ENCODE results near the gene GTF2H3. TPM values are rescaled to one million over a fixed set of nuclear protein-coding genes. Genes with fewer than 3 reads are reported as not detected.
"Not testable (repeated sequence)": the region's sequence is repeated elsewhere in the genome, so short reads cannot be mapped to it uniquely, and the experiment has no call there.

Gene GTF2H3
- 10 to 100 TPM; 19.6 to 25.1 TPM for total RNA-seq
- long read RNA-seq, partial matches to known transcripts, result 2 of 8 reads
- long read RNA-seq, other reads (novel, unspliced or antisense), result 1 of 8 reads

GRCh38 chr12:123633379-123634141, at the start of gene GTF2H3, which contains the start of gene EIF2B1:
TSS of gene GTF2H3 (plus strand) at chr12:123633829. CDS start at chr12:123633860, 31 bp downstream.
TSS of gene EIF2B1 (minus strand) at chr12:123633686. CDS start at chr12:123633557, 129 bp downstream.
- intact Hi-C loops (cut with DNase I, micrococcal nuclease), result no loop called here
- peak; percentile 97 to 98 for DNase-seq
- peak; percentile 99 for ATAC-seq

- DNase-seq (no peak), ATAC-seq (no peak)
- intact Hi-C loops (cut with DNase I, micrococcal nuclease), result no loop called here
Measured at GRCh38 chr12:123591702-123592481, 41.7 kb upstream of the GTF2H3 start.

- intact Hi-C loops (cut with DNase I, micrococcal nuclease), result no loop called here
- ATAC-seq, result no peak
Measured at GRCh38 chr12:123595729-123596128, 37.9 kb upstream of the GTF2H3 start.

GRCh38 chr12:123597100-123597499, 36.5 kb upstream of the GTF2H3 start:
- DNase-seq (no peak), ATAC-seq (no peak)
- intact Hi-C loops (cut with DNase I, micrococcal nuclease), result no loop called here

More at GRCh38 chr12:123595729-123596128, 37.9 kb upstream of the GTF2H3 start:
- DNase-seq, result no peak

- intact Hi-C loops (cut with DNase I, micrococcal nuclease), result no loop called here
Measured at GRCh38 chr12:123598522-123598921, 35.1 kb upstream of the GTF2H3 start.

GRCh38 chr12:123599310-123599709, 34.3 kb upstream of the GTF2H3 start:
- DNase-seq (no peak), ATAC-seq (no peak)
- intact Hi-C loops (cut with DNase I, micrococcal nuclease), result no loop called here

More at GRCh38 chr12:123598522-123598921, 35.1 kb upstream of the GTF2H3 start:
- no peak for ATAC-seq
- DNase-seq, result no peak

- ATAC-seq (no peak), DNase-seq (no peak)
- intact Hi-C loops (cut with DNase I, micrococcal nuclease), result no loop called here
Measured at GRCh38 chr12:123599721-123600120, 33.9 kb upstream of the GTF2H3 start.

GRCh38 chr12:123601602-123602489, 31.8 kb upstream of the GTF2H3 start, which contains the start of gene DDX55:
TSS of gene DDX55 (plus strand) at chr12:123602099. CDS start at chr12:123602149, 50 bp downstream.
- intact Hi-C loops (cut with DNase I, micrococcal nuclease), result no loop called here
- DNase-seq, result peak; percentile 80 to 89
- peak; percentile 98 for ATAC-seq

GRCh38 chr12:123602651-123603195, 30.9 kb upstream of the GTF2H3 start:
- no peak for DNase-seq
- ATAC-seq, result peak; percentile 8
- intact Hi-C loops (cut with DNase I, micrococcal nuclease), result no loop called here

- ATAC-seq; intact Hi-C loops (cut with DNase I, micrococcal nuclease); DNase-seq: not testable (repeated sequence)
Measured at GRCh38 chr12:123603495-123603894, 30.1 kb upstream of the GTF2H3 start.

GRCh38 chr12:123607756-123608155, 25.9 kb upstream of the GTF2H3 start:
- no peak for ATAC-seq
- DNase-seq, result no peak
- intact Hi-C loops (cut with DNase I, micrococcal nuclease), result no loop called here

- ATAC-seq (peak; percentile 87), DNase-seq (no peak)
- intact Hi-C loops (cut with DNase I, micrococcal nuclease), result no loop called here
Measured at GRCh38 chr12:123608182-123608581, 25.4 kb upstream of the GTF2H3 start.

GRCh38 chr12:123614110-123614509, 19.5 kb upstream of the GTF2H3 start:
- ATAC-seq (no peak), DNase-seq (no peak)
- intact Hi-C loops (cut with DNase I, micrococcal nuclease), result no loop called here

GRCh38 chr12:123614531-123614930, 19.1 kb upstream of the GTF2H3 start:
- no peak for DNase-seq
- no peak for ATAC-seq
- intact Hi-C loops (cut with DNase I, micrococcal nuclease), result no loop called here

GRCh38 chr12:123617144-123617543, 16.5 kb upstream of the GTF2H3 start:
- ATAC-seq (no peak), DNase-seq (no peak)
- intact Hi-C loops (cut with DNase I, micrococcal nuclease), result no loop called here

- ATAC-seq (no peak), DNase-seq (no peak)
- intact Hi-C loops (cut with DNase I, micrococcal nuclease), result no loop called here
Measured at GRCh38 chr12:123617580-123617979, 16.0 kb upstream of the GTF2H3 start.

- intact Hi-C loops (cut with DNase I, micrococcal nuclease), result no loop called here
- DNase-seq (no peak), ATAC-seq (no peak)
Measured at GRCh38 chr12:123621101-123621500, 12.5 kb upstream of the GTF2H3 start.
